ENCODE results near the gene AK2.

DNA sequence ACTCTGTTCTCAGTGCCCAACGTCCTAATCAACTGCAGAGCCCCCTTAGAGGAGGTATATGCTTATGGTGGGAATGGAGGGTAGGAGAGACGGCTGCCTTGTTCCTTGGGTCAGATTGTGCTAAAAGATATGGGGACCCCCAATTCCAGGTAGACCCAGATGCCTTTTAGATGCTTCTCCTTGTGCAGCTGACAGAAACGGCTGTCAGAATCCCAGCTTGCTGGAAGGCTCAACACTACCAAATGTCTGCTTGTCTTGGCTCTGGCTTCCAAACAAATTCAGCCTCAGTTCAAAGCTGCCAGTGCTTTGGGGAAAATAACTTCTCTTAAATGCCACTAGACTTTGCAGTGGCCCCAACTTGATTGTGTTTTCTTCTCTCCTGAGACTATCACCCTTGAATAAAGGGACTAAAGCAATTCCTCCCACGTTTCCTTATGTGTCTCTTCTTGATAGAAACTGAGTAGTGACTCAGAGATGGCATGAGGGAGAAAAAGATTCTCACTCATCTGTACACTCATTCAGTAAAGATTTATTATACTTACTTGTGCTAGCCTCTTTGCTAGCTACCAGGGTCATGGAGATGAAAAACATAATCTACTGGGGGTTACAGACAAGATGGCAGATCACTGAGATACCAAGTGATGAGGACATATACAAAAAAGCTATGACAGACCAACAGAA, 68.7 kb downstream of the AK2 start:
- TF ChIP-seq, protein P1, sequence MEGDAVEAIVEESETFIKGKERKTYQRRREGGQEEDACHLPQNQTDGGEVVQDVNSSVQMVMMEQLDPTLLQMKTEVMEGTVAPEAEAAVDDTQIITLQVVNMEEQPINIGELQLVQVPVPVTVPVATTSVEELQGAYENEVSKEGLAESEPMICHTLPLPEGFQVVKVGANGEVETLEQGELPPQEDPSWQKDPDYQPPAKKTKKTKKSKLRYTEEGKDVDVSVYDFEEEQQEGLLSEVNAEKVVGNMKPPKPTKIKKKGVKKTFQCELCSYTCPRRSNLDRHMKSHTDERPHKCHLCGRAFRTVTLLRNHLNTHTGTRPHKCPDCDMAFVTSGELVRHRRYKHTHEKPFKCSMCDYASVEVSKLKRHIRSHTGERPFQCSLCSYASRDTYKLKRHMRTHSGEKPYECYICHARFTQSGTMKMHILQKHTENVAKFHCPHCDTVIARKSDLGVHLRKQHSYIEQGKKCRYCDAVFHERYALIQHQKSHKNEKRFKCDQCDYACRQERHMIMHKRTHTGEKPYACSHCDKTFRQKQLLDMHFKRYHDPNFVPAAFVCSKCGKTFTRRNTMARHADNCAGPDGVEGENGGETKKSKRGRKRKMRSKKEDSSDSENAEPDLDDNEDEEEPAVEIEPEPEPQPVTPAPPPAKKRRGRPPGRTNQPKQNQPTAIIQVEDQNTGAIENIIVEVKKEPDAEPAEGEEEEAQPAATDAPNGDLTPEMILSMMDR (conservative IDR thresholded peaks at IDR 0.05): no peak
- no peak for TF ChIP-seq ZFX (IDR thresholded peaks at IDR 0.05)
